NCI-H2029 treated with DMSO at 0.1 percent for 48 hours (cell line): ENCODE measurements around the gene HES5.
A peak's percentile ranks its signal among the peaks of the same experiment; 100 is the strongest.
"Not testable (repeated sequence)": the region's sequence is repeated elsewhere in the genome, so short reads cannot be mapped to it uniquely, and the experiment has no call there.

ENCODE experiments used
- DNase-seq: peaks from one replicate; lab custom pipeline; 2025; lab: John Stamatoyannopoulos, UW

The HES5 gene

GRCh38 chr1:2560299-2561073 is 30.4 kb upstream of the HES5 start:
- DNase-seq: no peak

GRCh38 chr1:2559509-2560298 is 29.6 kb upstream of the HES5 start:
- DNase-seq: no peak

GRCh38 chr1:2558861-2559260 is 28.8 kb upstream of the HES5 start:
- no peak for DNase-seq

GRCh38 chr1:2558420-2558819 is 28.4 kb upstream of the HES5 start:
- no peak for DNase-seq

GRCh38 chr1:2557482-2558400 is 27.7 kb upstream of the HES5 start:
- DNase-seq: no peak

GRCh38 chr1:2556678-2557481 is 26.8 kb upstream of the HES5 start:
- DNase-seq: no peak

GRCh38 chr1:2556277-2556677 is 26.2 kb upstream of the HES5 start, which contains the start of gene TNFRSF14:
TSS of gene TNFRSF14 (plus strand) at chr1:2556371. CDS start at chr1:2556665, 294 bp downstream.
- DNase-seq: no peak

GRCh38 chr1:2555634-2556276 is 25.7 kb upstream of the HES5 start:
- DNase-seq: no peak

GRCh38 chr1:2554621-2555387 is 24.7 kb upstream of the HES5 start:
- no peak for DNase-seq

GRCh38 chr1:2553871-2554620 is 24.0 kb upstream of the HES5 start:
- DNase-seq: no peak

GRCh38 chr1:2553076-2553475 is 23.0 kb upstream of the HES5 start:
- DNase-seq: not testable (repeated sequence)

- no peak for DNase-seq
Measured at GRCh38 chr1:2552189-2552588, 22.1 kb upstream of the HES5 start.

GRCh38 chr1:2551544-2551943 is 21.5 kb upstream of the HES5 start:
- not testable (repeated sequence) for DNase-seq

- not testable (repeated sequence) for DNase-seq
Measured at GRCh38 chr1:2550309-2550861, 20.3 kb upstream of the HES5 start.

GRCh38 chr1:2549367-2550029 is 19.4 kb upstream of the HES5 start:
- DNase-seq: not testable (repeated sequence)

GRCh38 chr1:2548068-2548589 is 18.1 kb upstream of the HES5 start:
- DNase-seq: peak; percentile 18

GRCh38 chr1:2547210-2548067 is 17.4 kb upstream of the HES5 start:
- DNase-seq: no peak
